ENCODE measurements around the gene MTMR12.

GRCh38 chr5:32190095-32190494, 122.6 kb downstream of the MTMR12 start:
- TF ChIP-seq TOX (CRISPR knock-in tag; IDR thresholded peaks at IDR 0.05; ENCODE audit: borderline replicate concordance) = no peak
- TF ChIP-seq ISL1 (CRISPR knock-in tag; IDR thresholded peaks at IDR 0.05) = no peak
- TF ChIP-seq ZFP30 (CRISPR knock-in tag; IDR thresholded peaks at IDR 0.05) = no peak
- TF ChIP-seq ARNTL (CRISPR knock-in tag; IDR thresholded peaks at IDR 0.05; ENCODE audit: borderline replicate concordance, low read depth) = no peak
- no peak for TF ChIP-seq ZC3H10 (CRISPR knock-in tag; IDR thresholded peaks at IDR 0.05)
- TF ChIP-seq OSR1 (CRISPR knock-in tag; IDR thresholded peaks at IDR 0.05) = no peak
- no peak for TF ChIP-seq PPARA (CRISPR knock-in tag; IDR thresholded peaks at IDR 0.05; ENCODE audit: borderline replicate concordance)
- no peak for TF ChIP-seq GLIS3 (CRISPR knock-in tag; IDR thresholded peaks at IDR 0.05)
- no peak for TF ChIP-seq ESRRG (CRISPR knock-in tag; IDR thresholded peaks at IDR 0.05)
- TF ChIP-seq PATZ1 (CRISPR knock-in tag; IDR thresholded peaks at IDR 0.05; ENCODE audit: borderline replicate concordance) = no peak
- TF ChIP-seq RARB (CRISPR knock-in tag; IDR thresholded peaks at IDR 0.05) = no peak
- no peak for TF ChIP-seq ZNF8 (CRISPR knock-in tag; IDR thresholded peaks at IDR 0.05)

Data from SK-N-SH treated with all-trans-retinoic acid at 6 μM for 48 hours (cell line).